Stimulated activated CD4-positive, alpha-beta T cell treated with anti-CD3 and anti-CD28 coated beads, Interleukin-4, amount 100 ng/mL, for 4 hours (primary cell): ENCODE data around the gene DNMBP.
"Not testable (repeated sequence)": the region's sequence is repeated elsewhere in the genome, so short reads cannot be mapped to it uniquely, and the experiment has no call there.

ENCODE experiments used
- DNase-seq, 2 experiments: peaks; one replicate each; pipeline ENCODE4 v3.0.0-alpha.2; 2020

DNMBP gene

DNA sequence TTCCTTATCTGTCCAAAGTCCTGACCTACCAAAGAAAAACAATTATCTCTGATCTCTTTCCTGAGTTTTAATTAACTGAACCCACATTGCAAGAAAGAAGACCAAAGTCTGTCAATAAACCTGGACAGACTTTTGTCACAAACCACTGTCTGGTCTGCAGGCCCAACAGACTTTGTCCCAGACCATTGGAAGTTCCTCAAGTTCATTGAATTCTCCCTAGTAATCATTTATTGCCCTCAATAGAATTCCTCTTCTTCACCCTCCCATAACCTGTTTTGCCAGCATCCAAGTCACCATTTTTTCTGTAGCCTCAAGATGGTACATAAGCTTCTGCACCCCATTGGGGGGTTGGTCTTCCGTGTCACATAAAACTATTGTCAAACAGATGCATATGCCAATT is 3.9 kb upstream of the DNMBP start:
- DNase-seq = no peak

DNA sequence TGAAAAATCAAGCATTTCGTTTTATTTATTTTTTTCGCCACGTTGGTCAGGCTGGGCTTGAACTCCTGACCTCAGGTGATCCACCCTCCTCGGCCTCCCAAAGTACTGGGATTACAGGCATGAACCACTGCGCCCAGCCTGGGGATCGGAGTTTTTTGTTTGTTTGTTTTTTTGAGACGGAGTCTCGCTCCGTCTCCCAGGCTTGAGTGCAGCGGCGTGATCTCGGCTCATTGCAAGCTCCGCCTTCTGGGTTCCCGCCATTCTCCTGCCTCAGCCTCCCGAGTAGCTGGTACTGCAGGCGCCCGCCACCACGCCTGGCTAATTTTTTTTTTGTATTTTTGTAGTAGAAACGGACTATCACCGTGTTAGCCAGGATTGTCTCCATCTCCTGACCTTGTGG is 2.2 kb upstream of the DNMBP start:
- not testable (repeated sequence) for DNase-seq

DNA sequence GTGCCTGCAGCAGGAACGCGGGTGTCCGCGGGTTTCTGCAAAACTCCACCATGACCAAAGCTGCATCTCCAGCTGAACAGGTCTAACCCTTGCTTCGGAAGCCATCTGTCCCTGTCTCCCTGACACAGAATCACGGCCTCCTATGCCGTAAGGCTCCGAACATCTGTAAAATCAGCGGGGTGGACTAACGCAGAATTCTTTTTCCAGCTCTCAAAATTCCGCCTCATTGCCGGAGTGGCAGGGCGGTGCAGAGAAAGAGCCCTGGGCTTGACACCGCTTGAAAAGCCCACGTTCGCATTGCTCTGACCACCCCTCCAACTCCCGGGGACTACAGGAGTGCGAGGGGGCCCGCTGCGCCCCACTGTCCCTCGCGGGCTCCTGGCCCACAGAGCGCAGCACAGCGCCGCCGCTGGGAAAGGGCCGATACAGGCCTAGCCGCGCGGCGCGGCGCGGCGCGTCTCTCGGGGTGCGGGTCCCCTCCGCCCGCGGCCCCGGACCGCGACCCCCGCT is 409 bp downstream of the DNMBP start:
- DNase-seq = no peak

DNA sequence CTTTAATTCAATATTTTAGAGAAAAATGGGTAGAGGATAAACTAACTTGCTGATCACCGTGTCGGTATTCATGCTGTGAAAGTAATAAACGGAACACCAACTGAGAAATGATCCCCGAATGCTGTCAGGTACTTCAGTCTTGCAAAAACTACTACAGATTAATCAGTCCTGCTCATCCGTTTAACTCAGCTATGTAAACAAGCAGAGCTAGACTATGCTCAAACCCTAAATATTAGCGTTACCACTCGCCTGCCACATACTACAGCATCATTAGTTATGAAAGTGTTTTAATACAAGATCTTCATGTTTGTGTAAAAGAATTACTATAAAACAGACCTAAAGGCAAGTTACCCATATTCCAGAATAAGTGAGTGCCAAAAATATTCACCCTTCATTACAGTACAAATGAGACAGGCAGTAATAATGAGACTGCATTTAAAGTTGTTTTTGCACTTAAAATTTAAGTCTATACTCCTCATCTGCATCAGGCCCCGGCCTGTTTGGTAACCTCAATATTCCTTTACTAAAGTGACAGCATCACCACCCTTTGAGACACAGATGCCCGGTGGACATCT is 952 bp downstream of the DNMBP start:
- no peak for DNase-seq

DNA sequence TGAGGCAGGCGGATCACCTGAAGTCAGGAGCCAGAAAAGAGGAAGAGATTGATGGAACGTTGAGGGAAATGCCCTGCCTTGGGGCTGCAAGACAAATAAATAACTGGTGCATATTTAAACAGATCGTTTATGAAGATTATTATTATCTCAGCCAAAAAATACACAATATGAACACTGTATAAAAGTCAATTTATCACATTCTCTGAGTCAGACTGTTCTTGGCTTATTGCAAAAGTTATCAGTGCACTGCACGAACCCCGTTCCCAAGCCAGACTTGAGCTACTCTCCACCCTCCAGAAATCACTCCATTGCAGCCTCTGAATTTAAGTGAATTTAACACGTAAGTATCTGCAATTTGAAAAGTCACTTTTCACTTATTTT is 1.6 kb downstream of the DNMBP start:
- no peak for DNase-seq

DNA sequence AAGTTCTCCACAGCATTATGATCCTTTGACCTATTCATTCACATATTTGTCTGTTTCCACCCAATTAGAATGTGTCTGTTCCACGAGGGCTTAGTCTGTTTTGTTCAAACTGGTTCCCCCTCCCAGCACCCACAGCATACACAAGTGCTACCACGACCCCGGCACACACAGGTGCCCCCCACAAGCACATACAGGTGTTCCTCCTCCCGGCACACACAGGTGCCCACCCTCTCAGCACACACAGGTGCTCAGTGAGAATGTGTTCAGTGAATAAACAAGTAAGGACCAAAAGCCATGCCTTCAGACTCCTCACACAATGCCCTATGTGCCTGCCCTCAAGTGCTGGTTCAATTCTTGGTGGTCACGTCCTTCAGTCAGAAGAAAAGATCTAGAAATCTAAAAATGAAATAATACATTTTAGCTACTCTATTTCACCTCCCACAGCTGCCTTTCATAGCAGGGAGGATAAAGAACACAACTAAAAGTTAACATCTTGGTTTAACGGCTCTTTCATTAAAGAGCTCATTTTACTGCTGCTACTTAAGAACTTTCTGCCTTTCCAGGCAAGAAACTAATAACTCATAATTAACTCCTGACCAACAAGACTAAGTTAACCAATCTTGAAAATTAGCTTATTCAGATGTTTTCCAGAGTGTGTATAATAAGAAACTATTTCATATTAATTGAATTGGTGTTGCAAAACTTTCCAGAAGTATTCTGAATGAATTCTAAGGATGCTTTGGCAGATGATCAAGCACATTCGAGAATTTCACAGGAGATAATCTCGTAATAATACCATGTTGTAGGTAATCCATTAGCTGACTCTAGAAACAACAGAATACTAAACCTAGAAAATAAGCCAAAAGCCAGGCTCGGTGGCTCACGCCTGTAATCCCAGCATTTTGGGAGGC is 2.3 kb downstream of the DNMBP start:
- DNase-seq = no peak

DNA sequence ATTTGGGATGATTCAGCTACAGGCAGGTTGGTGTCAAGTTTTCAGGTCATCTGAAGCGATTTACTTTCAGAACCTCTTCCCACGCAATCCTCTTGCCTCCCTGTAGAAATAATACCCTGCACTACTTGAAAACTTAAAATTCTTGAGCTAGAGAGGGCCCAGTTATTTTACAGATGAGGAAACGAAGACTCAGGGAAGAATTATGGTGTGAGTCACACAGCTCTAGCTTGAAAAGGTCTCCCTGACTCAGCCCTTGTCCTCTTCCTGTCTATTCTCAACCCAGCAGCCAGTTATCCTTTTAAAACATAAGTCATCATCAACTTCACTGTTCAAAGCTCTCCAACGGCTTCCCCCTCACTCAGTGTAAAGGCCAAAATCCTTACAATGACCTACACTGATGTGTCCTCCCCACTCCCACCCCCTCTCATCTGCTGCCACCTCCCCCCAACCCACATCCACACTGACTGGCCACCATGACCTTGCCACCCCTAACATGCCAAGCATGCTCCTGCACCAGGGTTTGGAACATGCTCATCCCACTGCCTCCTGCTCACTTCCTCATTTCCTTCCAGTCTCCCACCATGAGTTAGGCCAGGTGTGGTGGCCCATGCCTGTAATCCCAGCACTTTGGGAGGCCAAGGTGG is 3.4 kb downstream of the DNMBP start:
- peak in 1 of 2 experiments; percentile 13 for DNase-seq

DNA sequence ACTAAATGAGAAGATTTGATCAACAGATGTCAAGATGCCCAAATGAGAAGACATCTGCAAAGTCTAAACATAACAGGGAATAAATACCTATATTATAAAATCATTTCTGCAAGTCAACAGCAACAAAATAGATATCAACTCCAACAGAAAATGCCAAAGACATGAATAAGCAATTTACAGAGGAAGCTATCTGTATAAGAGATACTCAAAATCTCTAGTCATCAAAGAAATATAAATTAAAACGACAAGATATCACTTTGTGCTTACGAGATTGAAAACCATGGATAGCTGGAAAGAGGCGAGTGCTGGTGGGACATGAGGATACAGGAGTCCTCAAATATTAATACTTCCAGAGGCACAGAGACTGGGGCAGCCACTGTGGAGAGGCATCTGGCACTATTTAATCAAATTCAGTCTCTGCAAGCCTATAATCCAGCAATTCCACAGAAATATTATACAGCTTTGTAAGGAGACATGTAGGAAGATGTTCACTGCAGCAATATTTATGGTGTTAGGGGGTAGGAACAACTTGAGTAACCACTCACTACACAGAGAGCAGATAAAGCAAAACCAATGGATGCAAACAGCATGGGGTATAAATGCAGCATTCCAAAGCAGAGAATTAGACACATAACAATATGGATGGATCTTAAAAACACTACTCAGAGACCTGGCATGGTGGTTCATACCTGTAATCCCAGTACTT is 4.8 kb downstream of the DNMBP start:
- DNase-seq = no peak

DNA sequence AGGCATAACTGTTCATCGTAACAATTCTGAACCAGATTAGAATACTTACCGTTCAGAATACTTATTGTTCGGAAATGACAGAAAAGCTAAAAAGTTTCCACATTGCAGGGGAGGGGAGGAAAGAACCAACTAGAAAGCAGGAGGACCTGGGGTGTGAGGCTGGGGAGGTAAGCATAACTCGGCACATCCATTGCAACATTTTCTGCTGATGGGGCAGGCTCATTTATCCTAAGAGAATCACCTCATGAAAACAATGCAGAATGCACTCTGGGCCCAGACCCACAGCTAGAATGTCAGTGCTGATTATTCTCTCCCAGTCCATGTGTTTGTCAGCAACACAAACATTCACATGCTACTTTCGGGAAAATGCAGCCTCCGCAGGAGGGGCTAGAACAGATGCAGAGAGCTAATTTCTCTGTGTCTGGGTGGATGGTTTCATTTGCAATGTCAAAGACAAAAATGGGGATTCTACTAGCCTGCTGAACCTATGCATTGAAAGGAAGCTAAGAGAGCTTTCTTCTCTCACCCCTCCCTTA is 9.6 kb downstream of the DNMBP start:
- no peak for DNase-seq

DNA sequence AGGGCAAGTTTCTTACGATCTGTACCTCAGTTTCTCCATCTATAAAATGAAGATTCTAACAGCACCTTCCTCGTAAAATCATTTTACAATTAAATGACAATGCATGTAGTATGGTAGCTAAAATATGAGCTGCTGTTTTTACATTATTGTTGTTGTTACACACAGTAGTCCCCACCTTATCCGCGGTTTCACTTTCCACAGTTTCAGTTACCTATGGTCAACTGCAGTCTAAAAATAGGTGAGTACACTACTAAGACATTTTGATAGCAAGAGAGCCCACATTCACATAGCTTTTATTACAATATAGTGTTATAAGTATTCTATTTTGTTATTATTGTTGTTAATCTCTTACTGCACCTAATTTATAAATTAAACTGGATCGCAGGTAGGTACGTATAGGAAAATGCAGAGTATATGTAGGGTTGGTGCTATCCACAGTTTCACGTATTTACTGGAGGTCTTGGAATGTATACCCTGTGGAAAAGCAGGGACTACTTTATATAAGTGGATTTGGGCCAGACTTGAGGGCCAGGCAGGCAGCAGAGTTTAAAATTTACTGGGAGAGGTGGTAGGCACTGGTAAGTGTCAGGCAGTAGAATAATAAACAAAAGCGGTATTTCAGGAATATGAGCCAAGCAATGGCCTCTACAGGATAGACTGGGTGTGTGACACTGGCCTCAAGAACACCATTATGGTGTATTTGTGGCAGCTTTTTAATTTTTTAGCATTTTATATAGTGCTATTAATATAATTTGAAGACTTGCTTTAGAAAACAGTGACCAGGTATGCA is 10.2 kb downstream of the DNMBP start:
- no peak for DNase-seq

DNA sequence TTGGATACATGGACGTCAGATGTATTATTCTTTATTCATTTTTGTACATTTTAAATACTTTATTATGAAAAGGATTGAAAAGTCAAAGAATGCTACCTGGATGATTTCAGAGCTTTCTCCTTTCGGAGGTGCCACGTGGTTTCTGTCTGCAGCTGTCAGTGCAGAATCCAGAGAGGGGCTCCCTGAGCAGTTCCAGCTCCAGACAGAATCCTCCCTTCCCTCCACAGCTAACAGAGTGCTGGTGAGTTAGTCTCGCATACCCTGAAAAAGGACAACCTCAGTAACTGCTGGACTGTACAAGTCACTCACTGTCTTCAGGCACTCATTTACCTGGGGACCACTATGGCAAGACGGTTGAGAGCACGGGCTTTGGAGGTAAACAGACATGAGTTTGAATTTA is 10.9 kb downstream of the DNMBP start:
- DNase-seq = no peak

DNA sequence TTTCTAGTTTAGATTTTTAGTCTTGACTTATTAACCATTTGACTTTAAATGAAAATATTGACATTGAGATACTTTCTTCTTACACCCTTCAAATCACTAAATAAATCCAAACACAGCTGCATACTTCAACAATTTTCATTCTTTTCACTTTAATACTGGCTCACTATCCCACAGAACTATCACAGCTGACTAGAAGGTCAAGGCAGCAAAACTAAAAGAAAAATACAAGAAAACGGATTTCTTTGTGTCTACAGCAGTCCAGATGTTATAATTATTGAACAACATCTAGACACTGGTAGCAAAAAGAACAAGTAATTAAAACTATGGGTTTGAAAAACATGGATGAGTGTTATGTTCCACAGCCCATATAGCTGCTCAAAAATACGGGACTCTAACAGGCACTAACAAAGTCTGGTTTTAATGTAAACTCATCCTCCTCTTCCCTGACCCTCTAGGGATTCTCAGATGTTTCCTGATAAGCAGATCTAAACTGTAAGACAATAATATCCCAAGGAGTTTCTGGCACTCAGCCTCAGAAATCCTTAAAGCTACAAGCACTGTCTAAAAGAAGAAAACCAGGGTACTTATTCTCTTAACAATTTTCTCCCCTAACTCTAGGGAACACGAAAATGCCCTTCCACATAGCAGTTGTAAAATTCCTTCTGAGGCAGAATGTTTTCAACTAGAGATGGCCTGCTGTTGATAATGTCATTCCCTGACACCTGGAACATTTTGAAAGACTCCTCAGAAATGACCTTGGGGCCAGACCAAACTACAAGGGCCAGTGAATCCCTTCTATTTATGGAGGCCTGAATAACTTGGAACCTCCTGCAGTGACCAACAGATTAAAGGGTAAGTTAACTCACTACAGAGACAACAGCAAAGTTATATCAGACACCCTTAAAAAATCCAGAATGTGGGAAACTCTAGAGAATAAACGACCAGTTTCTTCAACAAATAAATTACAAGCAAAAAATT is 12.8 kb downstream of the DNMBP start:
- DNase-seq = no peak

DNA sequence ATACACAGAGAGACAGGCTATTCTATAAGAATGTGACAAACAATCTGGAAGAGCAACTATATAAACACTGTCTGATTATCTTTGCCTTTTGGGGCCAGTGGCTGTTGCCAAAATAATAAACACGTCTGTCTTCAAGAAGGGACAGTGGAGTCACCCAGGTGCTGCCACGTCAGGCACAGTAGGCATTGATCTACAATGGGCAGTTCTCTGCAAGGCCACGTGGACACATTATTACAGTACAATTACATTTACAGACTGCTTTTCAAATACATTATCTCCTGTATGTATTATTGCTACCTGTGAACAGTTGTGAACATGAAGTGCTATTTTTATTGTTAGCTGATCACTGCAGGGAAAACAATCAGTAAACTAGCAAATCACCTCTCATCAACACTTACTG is 14.0 kb downstream of the DNMBP start:
- no peak for DNase-seq

DNA sequence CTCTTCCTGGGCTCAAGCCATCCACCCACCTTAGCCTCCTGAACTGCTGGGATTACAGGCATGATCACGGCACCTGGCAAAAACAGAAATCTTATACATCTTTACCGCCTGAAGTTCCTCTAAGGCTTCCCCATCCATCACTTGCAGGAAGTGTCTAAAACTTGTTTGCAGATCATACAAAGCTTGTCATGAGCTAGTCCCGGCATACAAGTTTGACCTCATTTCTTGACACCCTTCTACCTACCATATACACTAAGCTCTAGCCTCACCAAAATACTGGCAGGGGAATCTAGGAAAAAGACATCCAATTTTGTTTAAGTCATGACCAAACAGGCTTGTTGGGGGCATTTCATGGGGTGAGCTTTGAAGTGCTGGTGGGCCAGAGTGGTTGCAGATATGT is 14.5 kb downstream of the DNMBP start:
- no peak for DNase-seq

DNA sequence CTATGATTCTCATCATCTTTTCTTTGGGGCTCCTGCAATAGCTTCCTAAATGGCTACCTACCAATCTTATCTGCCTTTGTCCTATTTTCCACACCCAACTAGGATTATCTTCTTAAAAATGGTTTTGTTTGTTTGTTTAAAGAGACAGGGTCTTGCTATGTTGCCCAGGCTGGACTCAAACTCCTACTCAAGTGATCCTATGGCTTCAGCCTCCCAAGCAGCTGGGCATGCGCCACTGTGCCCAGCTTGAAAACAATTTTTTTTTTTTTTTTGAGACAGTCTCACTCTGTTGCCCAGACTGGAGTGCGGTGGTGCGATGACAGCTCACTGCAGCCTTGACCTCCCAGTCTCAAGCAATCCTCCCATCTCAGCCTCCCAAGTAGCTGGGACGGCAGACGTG is 14.9 kb downstream of the DNMBP start:
- no peak for DNase-seq

DNA sequence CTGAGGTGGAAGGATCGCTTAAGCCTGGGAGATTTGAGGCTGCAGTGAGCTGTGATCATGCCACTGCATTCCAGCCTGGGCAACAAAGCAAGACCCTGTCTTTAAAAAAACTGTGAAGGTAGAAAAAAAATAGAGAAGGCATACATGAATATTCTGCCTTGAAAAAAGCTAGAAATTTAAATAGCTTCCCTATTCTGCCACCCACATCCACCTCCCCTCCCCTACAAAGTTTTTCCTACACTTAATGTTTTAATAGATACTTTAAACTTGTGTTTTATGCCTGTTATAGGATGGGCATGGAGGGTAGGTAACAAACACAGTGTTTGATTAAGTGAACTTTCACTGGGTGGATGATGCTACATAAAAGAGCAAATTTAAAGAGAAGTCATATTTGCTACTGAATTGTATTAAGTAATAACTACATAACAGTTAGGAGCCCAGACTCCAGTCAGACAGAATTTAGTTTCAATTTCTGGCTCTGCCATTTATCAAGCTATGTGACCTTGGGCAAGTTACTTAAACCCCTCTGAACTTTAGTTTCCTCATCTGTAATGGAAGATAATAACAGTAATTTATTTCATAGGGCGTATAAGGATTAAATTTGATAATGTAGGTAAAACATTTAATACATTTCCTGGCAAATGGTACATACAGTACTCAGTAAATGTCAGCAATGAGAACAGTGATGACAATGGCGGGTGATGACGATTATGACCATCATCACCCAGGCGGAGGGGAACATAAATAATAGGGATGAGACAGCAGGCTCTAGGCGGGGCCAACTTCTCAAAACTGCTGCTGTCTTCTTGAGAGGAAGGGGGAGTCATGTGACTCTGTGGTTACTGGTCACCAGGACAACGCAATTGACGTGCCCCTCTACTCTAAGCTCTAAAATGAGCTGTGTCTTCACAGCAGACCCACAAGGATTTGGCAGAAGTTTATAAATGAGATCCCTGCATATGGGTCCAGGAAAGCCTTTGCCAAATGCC is 15.8 kb downstream of the DNMBP start:
- peak in 1 of 2 experiments; percentile 57 for DNase-seq

DNA sequence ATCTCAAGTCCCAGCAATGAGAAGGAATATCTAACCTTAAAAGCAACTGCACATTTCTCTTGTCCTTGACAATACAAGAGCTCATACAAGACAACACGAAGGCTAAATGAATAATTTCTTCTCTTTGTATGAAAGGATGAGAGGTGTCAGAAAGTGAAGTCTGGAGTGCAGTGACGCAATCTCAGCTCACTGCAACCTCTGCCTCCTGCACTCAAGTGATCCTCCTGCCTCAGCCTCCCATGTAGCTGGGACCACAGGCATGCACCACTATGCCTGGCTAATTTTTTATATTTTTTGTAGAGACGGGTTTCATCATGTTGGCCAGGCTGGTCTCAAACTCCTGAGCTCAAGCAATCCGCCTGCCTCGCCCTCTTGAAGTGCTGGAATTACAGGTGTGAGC is 24.1 kb downstream of the DNMBP start:
- DNase-seq = not testable (repeated sequence)

DNA sequence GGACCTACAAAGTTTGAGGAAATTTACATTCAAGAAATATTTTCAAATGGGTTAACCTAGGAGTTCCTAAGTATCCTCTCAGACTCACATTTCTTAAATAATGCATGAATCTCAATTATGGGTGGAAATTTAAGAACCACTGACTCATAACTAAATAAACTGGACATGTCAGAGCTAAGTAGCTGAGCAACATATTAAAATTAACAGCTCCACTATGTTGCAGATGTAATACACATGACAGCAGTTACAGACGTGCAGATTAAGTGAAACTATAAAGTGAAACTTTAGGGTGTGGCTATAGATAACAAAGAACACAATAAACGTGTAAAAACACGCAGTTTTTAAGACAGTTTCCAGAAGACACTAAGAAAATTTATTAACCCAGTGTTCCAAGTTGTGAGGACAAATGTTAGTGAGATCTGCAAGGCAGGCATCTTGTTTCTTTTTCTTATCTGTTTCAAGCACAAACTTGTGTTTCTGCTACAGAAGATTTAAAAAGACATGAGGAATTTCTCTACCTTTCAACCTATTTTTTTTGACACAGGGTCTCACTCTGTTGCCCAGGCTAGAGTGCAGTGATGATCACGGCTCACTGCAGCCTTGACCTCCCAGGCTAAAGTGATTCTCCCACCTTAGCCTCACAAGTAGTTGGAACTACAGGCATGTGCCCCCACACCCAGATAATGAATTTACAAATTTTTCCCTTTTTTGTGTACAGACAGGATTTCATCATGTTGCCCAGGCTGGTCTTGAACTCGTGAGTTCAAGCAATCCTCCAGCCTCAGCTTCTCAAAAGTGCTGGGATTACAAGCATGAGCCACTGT is 25.3 kb downstream of the DNMBP start:
- no peak for DNase-seq
